GM19452 (cell line): ENCODE measurements around the gene PIN1.
A peak's percentile ranks its signal among the peaks of the same experiment; 100 is the strongest.
"Not testable (repeated sequence)": the region's sequence is repeated elsewhere in the genome, so short reads cannot be mapped to it uniquely, and the experiment has no call there.

Source experiments
- ATAC-seq: cut with Tn5 transposase; IDR thresholded peaks from one replicate; pipeline ENCODE4 v1.9.1; 2021; ENCODE audit not compliant: unreplicated experiment

The PIN1 gene

GRCh38 chr19:9818175-9818733, 16.9 kb upstream of the PIN1 start:
- no peak for ATAC-seq

DNA sequence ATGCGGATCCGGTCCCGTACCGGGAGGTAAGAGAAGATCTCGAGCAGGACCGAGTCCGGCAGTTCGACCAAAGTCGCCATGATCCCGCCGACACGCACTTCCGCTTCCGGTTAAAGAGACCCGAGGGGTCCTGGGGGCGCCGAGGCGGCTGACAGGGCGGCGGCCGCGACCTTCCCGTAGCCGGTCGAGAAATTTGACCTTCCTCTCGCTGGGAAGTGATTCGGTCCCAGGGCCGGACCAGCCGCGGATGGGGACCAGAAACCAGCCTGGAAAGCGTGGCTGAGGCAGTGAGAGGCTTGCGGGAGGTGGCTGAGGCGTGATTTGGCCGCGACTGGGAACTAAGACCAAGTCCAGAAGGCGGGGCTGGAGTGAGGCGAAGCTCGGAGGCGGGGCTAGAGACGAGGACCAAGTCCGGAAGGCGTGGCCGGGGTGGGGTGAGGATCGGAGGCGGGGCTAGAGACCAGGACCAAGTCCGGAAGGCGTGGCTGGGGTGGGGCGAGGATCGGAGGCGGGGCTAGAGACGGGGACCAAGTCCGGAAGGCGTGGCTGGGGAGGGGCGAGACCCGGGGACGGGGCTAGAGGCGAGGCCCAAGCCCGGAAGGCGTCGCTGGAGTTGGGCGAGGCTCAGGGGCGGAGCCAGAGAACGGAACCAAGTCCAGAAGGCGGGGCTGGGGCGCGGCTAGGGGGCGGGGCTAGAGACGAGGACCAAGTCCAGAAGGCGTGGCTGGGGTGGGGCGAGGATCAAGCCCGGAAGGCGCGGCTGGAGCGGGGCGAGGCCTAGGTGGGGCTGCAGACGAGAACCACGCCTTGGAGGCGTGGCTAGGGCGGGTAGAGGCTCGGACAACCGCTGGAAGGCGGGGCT, 16.2 kb upstream of the PIN1 start, which contains the start of gene FBXL12:
TSS of gene FBXL12 (minus strand) at position 346 of the 862 bp plus-strand sequence. CDS start at position 80, 266 bp downstream.
- ATAC-seq: peak; percentile 78

GRCh38 chr19:9819596-9819909, 15.6 kb upstream of the PIN1 start:
- no peak for ATAC-seq

- not testable (repeated sequence) for ATAC-seq
Observed at GRCh38 chr19:9820034-9820433, 15.1 kb upstream of the PIN1 start.

DNA sequence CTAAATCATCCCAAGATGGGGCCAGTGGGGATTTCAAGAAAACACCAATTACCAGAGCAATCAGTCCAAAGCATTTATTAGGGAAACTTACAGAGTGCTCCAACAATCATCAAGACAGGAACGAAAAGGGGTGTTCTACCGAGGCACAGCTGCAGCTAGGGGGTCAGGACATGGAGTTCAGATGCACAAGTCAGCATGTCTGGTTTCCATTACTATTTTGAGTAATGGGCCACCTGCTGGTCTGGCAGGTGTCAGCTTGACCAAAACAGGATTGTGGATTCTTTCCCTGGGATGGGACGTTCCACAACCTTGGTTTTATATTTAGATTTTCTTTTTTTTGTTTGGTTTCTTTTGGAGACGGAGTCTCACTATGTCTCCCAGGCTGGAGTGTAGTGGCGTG, 11.3 kb upstream of the PIN1 start:
- ATAC-seq: no peak

GRCh38 chr19:9827289-9828238, 7.6 kb upstream of the PIN1 start, which contains the start of gene UBL5:
Gene UBL5, plus strand, starts transcription at chr19:9827918. Its CDS starts 420 bp downstream, at chr19:9828338.
- peak; percentile 92 for ATAC-seq

- no peak for ATAC-seq
Observed at GRCh38 chr19:9828551-9829063, 6.5 kb upstream of the PIN1 start.

DNA sequence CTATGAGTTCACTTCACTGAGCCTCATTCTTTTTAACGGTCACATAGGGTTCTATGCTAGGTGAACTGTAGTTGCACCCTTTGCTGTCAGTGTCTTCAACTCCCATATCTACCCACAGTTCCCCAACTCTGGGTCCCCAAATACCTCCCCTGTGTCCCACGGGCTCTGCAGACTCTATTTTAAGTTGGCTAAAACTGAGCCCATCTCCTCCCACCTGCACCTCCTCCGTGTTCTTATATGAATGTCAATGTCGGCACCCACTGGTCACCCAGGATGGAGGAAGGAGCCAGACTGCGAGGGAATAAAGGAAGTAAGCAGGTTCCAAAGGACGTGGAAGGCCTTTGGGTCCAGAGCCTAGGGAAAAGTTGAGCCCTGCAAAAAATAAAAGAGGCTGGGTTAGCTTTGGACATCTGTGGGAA, 802 bp upstream of the PIN1 start:
- no peak for ATAC-seq

DNA sequence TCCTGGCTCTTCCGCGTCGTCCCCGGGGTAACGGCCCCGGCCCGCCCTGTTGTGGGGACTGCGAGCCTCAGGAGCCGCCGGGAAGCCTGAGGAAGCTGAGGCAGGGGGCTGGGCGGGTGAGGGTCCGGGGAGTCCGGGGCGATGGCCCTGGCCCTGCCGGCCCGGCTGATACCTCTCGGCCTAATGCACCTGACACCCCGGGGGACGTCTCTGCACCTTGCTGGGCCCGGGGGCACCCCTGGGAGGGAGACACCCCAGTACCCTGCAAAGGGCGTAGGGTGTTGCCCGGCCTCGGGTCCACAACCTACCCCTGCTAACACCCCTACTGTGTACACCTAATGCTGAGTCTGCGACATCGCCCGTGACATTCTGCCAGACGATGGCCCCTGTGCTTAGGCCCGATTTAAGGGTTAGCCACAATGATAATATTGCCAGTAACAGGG, 410 bp downstream of the PIN1 start:
- ATAC-seq: peak; percentile 12

GRCh38 chr19:9836021-9836420, 903 bp downstream of the PIN1 start:
- no peak for ATAC-seq

DNA sequence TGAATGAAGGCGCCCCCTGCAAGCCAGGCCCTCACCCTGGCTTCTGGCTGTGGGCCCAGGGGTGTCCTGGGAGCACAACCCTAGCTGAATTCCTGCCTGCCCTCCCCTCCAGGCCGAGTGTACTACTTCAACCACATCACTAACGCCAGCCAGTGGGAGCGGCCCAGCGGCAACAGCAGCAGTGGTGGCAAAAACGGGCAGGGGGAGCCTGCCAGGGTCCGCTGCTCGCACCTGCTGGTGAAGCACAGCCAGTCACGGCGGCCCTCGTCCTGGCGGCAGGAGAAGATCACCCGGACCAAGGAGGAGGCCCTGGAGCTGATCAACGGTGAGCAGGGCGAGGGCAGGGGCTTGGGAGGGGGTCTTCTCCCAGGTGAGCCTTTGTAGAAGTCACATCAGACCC, 3.2 kb downstream of the PIN1 start:
- no peak for ATAC-seq

- ATAC-seq: no peak
Observed at GRCh38 chr19:9839415-9839814, 4.3 kb downstream of the PIN1 start.

- no peak for ATAC-seq
Observed at GRCh38 chr19:9842834-9843625, 7.9 kb downstream of the PIN1 start.

GRCh38 chr19:9843626-9844273, 8.6 kb downstream of the PIN1 start:
- not testable (repeated sequence) for ATAC-seq

DNA sequence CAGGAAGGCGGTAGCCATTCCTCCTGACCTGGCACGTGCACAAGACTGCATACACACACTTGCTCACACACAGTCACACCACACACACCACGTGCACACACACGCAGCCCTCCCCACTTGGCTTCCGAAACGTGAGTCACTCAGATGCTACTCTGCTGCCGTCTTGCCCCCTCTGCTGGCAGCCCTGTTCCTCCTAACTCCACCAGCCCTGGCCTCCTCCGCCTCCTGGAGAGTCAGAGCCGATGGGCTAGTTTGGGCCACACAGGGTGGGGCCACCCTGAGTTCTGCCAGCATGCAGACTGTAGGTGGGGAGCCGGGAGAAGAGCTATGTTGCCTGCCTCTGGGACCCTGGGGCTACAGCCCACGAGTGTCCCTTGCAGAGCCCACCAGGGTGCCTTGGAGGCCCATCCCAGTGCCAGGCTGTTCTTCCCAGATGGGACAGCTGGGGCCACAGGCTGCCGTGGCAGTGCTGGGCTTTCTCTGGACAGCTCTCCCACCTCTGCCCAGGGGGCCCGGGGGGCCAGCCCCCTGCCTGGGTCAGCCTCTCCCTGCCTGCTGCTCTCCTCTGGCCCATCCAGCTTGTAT, 12.1 kb downstream of the PIN1 start:
- ATAC-seq: no peak

DNA sequence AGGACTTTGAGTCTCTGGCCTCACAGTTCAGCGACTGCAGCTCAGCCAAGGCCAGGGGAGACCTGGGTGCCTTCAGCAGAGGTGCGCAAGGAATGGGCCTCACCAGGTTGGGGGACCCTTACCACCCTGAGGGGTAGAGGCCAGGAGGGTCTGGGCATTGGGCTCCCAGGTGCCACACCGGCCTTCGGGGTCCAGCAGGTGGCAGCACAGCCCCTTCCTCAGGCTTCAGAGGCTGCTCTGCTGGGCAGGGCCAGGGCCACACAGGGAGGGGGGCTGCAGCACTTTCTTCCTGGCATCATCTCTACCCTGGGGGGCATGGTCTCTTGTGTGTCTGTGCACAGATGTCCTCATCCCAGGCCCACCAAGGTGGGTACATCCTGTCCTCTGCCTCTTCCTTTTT, 12.9 kb downstream of the PIN1 start:
- no peak for ATAC-seq

DNA sequence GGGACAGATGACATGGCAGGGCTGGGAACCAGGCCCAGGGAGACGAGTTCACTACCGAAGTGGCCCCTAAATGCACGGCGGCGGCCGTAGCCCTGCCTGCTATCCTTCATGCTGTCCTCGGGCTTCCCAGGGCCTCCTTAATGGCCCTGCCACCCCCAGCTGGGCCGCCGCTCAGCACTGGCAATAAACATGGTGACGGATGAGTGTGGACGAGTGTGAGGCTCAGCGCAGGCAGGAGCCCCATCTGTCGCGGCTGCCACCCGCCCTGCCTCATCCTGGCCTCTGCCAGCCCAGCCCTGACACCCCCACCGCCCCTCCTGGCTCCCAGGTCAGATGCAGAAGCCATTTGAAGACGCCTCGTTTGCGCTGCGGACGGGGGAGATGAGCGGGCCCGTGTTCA, 13.6 kb downstream of the PIN1 start:
- ATAC-seq: no peak

GRCh38 chr19:9849791-9850190, 14.7 kb downstream of the PIN1 start:
- no peak for ATAC-seq

DNA sequence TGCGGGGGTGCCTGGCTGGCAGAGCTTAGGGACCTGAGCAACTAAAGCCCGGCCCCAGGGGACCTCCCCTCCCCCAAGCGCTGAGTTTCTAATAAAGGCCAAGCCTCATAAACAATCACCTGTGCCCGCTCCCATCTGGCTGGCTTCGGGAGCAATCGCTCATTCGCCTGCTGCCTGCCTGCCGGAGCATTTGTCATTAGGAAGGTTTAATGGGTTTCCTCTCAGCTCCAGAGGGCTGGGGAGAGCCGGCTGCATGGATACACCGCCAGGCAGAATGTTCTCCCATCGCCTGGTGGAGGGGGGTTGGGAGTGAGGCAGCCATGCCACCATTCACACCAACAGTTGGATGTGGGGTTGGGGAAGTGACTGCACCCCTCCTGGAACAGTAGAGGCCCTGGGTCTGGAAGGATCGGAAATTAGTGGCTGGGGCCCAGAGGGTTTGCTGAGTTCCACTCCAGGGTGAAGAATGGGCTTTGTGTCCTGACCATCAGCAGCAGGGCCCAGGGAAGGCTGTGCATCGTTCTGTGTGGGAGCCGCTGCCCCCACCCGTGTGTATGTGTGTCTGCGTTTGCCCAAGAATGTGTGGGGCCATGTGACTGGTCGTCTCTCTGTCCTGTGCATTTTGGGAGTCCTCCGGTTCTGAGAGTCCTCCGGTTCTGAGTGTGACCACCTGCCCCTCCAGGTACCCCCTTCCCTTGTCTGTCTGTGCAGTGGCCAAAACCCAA, 15.3 kb downstream of the PIN1 start:
- no peak for ATAC-seq
